K562 treated with DMSO at 1 percent for 12 hours (cell line): ENCODE data around the gene BCO2. TPM values are rescaled to one million over a fixed set of nuclear protein-coding genes. Genes with fewer than 3 reads are reported as not detected.

Source experiments
- total RNA-seq: library from RNA; unstranded; fragments of 300-600 nt; gene quantifications from 2 replicates; pipeline ENCODE4 v1.2.3, GENCODE V29; 2022; ENCODE audit not compliant: insufficient read depth

Gene BCO2
- 0.73 TPM in 1 of 2 replicates, not detected in the other for total RNA-seq

DNA sequence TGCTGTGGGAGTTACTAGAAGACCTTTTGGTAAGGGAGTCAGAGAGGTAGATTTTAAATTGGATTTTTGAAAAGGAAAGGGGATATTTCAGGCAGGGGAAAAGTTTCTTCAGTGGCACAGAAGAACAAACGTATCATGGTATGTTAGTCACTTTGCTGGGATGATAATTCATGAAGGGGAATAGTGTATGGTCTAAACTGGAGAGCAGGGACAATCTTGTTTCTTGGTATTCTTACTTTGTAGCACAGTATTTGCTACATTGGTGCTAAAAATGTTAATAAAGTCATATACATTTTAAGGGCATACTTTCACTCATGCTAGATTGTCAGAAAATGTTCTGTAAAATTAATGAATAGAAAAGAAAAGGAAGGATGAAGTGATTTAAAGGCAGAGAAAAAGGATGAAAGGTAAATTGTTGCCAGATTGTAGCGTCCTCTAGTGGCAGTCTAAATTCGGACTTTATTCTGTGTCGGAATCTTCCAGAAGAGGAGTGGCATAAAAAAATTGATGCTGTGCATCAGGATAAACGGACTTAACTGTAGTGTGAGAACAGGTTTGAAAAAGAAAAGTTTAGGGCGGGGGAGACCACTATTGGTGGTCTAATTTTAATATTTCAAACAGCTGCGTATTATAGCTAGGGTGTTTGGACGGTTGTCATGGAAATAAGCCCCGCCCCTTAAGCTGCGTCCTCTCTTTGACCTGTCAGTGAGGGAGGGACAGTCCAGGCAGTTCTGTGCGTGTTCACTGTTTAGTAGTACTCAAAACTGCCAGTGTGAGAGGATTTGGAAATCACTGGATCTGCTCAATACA, at the start of gene BCO2:
BCO2 (plus strand) TSS at position 724 of the 810 bp plus-strand sequence. CDS start 90 bp downstream, outside the sequence.

DNA sequence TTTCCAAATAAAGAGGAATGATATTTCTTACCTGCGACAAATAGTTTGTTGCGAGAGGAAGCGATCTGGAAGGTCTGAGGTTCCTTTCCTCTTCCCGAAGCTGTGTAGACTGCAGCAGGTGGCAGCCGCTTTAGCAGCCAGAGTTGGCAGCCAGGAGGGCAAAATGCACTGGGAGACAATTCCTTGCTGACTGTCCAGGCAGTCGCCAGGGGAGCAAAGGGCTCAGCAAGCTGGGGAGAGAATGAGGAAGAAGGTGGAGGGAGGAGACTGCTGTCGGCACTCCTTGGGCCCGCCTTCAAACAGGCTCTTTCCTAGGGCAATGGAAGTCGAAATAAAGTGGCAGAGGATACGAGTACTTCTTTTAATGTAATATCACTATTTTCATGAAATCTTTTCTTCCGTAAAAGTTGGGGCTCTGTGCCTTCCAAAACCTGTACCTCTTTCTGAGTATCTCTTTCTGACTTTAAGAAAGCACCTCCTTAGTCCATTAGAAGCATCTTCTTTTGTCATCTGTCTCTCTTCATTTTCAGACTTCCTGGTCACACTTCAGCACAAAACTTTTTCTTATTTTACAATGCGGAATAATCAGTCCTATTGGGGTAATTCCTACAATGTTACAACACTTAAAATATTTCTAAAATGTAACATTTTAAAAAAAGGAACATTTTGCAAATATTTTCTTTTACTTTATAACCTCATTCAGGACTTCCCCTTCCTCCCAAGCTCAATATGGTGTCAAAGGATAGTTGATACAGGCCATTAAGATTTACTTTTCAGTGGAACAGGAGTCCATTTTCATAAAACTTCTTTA, 11.2 kb upstream of the BCO2 start, which contains the start of gene IL18:
IL18 (minus strand) TSS at position 220 of the 811 bp plus-strand sequence. CDS start 9,041 bp downstream, outside the sequence.

DNA sequence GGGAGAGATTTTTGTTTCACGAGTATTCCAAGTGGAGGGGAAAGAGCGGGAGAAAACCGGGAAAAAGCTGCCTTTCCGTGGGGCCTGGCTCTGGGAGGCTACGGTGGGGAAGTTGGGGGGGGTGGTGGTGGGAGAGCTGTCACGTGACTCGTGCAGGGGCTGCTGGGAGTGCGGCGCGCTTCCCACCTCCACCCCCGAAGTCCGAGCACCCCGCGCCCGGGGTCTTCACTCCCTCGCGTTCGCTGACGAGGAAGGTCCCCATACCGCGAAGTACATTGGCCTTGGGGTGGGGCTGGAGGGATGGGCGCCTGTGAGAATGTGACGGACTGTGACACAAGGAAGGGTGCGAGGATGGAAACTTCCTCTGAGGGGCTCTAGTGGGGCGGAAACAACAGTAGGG, 8.2 kb upstream of the BCO2 start, which contains the start of gene TEX12:
TEX12 (plus strand) TSS at position 228 of the 400 bp plus-strand sequence. CDS start 1,897 bp downstream, outside the sequence.

GRCh38 chr11:112226062-112226830, 50.9 kb downstream of the BCO2 start, which contains the start of gene PTS:
Gene PTS, plus strand, starts transcription at chr11:112226428. Its CDS starts 16 bp downstream, at chr11:112226444.

GRCh38 chr11:112260490-112260889, 85.2 kb downstream of the BCO2 start, which contains the start of gene PLET1:
Gene PLET1, minus strand, starts transcription at chr11:112260860. Its CDS starts 271 bp downstream, at chr11:112260589.

Other genes starting within 250 kb of the BCO2 start
- gene DIXDC1, start 238.2 kb upstream of the BCO2 start, total RNA-seq, result 1.4 and 5.1 TPM in 2 replicates
- gene DLAT, start 150.1 kb upstream of the BCO2 start, total RNA-seq, result 22.0 and 41.2 TPM in 2 replicates
- gene PIH1D2, start 101.5 kb upstream of the BCO2 start, total RNA-seq, result 1.8 TPM in 1 of 2 replicates, not detected in the other
- gene NKAPD1, start 101.2 kb upstream of the BCO2 start, total RNA-seq, result 9.9 and 15.7 TPM in 2 replicates
- gene TIMM8B, start 88.8 kb upstream of the BCO2 start, total RNA-seq, result 39.9 and 67.9 TPM in 2 replicates
- 92.8 and 110 TPM in 2 replicates for gene SDHD, start 88.6 kb upstream of the BCO2 start, total RNA-seq
- gene IL18, start 11.4 kb upstream of the BCO2 start, total RNA-seq, result 13.9 and 20.8 TPM in 2 replicates
- not detected in 2 replicates for gene TEX12, start 8.1 kb upstream of the BCO2 start, total RNA-seq
- gene PTS, start 50.9 kb downstream of the BCO2 start, total RNA-seq, result 23.8 and 30.2 TPM in 2 replicates
- not detected in 2 replicates for gene PLET1, start 85.3 kb downstream of the BCO2 start, total RNA-seq